ENCODE measurements around the gene AGAP1. TPM values are rescaled to one million over a fixed set of nuclear protein-coding genes. Genes with fewer than 3 reads are reported as not detected.

The AGAP1 gene
- total and polyA plus RNA-seq, 2 donors (not counting 3 experiments of a cell fraction or from before 2014, with no cell fraction given), result 10.2 to 20.9 TPM

DNA sequence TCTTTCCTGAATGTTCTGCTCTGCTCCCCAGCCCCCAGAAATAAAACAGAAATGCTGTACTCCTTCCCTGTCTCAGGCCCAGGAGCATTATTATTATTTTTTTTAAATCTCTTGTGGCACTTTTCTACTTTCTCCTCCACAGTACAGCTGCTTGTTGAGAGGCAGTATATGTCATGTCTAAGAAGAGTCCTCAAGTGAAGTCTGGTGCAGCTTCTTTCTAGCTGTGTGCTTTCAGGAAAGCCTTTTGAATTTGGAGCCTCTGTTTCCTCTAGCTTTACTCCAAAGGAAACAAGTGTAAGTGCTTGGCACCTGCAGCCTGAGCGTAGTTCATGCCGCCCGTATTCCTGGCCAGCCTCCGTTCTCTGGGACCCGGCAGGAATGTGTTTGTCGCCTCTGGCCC is 22.4 kb downstream of the AGAP1 start:
- Histone ChIP-seq H4K20me1 (replicated peaks; ENCODE audit: control insufficient read depth, extremely low read depth, insufficient read depth, low read length) (no peaks in the 10 kb centered on the region), H3K4me3 (replicated peaks in 1 of 3; ENCODE audit: insufficient read depth in 1 of 3, low read depth in 1 of 3, low read length in 3 of 3) (no peak overlapping the region), H3K27ac (ENCODE audit: insufficient read depth, low read depth, low read length) (no peak overlapping the region), H3K36me3 (ENCODE audit: control insufficient read depth in 2 of 2, extremely low read depth in 1 of 2, insufficient read depth in 2 of 2, low read length in 2 of 2) (no peaks in the 10 kb centered on the region), H3K9me1 (replicated peaks; ENCODE audit: control insufficient read depth, extremely low read depth, insufficient read depth, low read length) (no peaks in the 10 kb centered on the region), H3K4me1 (ENCODE audit: control insufficient read depth, extremely low read depth, insufficient read depth, low read length) (peaks cover 11% of the 10 kb centered on the region), H3K79me2 (ENCODE audit: control insufficient read depth, insufficient read depth, low read length) (peaks cover 5% of the 10 kb centered on the region), H2AFZ (ENCODE audit: low read depth, low read length) (no peak overlapping the region), H3K27me3 (ENCODE audit: control insufficient read depth in 2 of 2, insufficient read depth in 2 of 2, low read length in 2 of 2) (no peaks in the 10 kb centered on the region), H3K4me2 (ENCODE audit: insufficient read depth, low read length) (no peak overlapping the region), H3K9ac (replicated peaks; ENCODE audit: extremely low read depth, insufficient read depth, low read length) (no peak overlapping the region), H3K9me3 (replicated peaks; ENCODE audit: control insufficient read depth, insufficient read depth, low read length) (no peaks in the 10 kb centered on the region)
- no TSS peak for BruUV-seq (replicated peaks)
- dilution Hi-C loops (cut with MboI; ENCODE audit: extremely low pct_ligation_motif_present, low sequenced_read_pairs) (no loop called here), intact Hi-C loops (cut with micrococcal nuclease) (no loop called here)
- FAIRE-seq (no peak), DNase-seq (ENCODE audit: low read depth, low spot score) (no peak)
- CTCF ChIA-PET, result no interaction called here
- no peak for TF ChIP-seq JUN (IDR thresholded peaks at IDR 0.05; ENCODE audit: borderline replicate concordance, insufficient read depth, insufficient read length, low read depth)
- TF ChIP-seq GATA2 (IDR thresholded peaks at IDR 0.05; ENCODE audit: insufficient read depth, insufficient read length, low read depth, low read length), result no peak
- no peak for TF ChIP-seq FOS (IDR thresholded peaks at IDR 0.05; ENCODE audit: borderline replicate concordance, insufficient read depth, low read length)
- TF ChIP-seq, protein P1, sequence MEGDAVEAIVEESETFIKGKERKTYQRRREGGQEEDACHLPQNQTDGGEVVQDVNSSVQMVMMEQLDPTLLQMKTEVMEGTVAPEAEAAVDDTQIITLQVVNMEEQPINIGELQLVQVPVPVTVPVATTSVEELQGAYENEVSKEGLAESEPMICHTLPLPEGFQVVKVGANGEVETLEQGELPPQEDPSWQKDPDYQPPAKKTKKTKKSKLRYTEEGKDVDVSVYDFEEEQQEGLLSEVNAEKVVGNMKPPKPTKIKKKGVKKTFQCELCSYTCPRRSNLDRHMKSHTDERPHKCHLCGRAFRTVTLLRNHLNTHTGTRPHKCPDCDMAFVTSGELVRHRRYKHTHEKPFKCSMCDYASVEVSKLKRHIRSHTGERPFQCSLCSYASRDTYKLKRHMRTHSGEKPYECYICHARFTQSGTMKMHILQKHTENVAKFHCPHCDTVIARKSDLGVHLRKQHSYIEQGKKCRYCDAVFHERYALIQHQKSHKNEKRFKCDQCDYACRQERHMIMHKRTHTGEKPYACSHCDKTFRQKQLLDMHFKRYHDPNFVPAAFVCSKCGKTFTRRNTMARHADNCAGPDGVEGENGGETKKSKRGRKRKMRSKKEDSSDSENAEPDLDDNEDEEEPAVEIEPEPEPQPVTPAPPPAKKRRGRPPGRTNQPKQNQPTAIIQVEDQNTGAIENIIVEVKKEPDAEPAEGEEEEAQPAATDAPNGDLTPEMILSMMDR (IDR thresholded peaks at IDR 0.05; ENCODE audit: extremely low read depth in 1 of 2, insufficient read depth in 1 of 2, low read depth in 1 of 2, low read length in 2 of 2), result no peak
- TF ChIP-seq EZH2 (IDR thresholded peaks at IDR 0.05; ENCODE audit: borderline replicate concordance, low read depth, low read length, severe bottlenecking), result no peak
- TF ChIP-seq POLR2A (IDR thresholded peaks at IDR 0.05; ENCODE audit: low read depth, low read length), result no peak
- TF ChIP-seq MYC (IDR thresholded peaks at IDR 0.05; ENCODE audit: low read depth, low read length), result no peak
- TF ChIP-seq, protein P2, sequence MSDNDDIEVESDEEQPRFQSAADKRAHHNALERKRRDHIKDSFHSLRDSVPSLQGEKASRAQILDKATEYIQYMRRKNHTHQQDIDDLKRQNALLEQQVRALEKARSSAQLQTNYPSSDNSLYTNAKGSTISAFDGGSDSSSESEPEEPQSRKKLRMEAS (IDR thresholded peaks at IDR 0.05; ENCODE audit: insufficient read depth, insufficient read length), result no peak
- TF ChIP-seq POLR2AphosphoS5 (IDR thresholded peaks at IDR 0.05; ENCODE audit: insufficient read depth, low read depth, low read length), result no peak
- POLR2A ChIA-PET, result no interaction called here

Data from endothelial cell of umbilical vein (primary cell).